HEK293 (cell line): Measurements from ENCODE around the gene CCDC175.

Experiments used
- CTCF ChIA-PET: fragments of 350-600 bp; formaldehyde crosslinking; extraction: SDS; loops from one replicate; lab custom pipeline; 2021; ENCODE audit warnings: antibody characterized with exemption; lab: Yijun Ruan, JAX
- POLR2A ChIA-PET: fragments of 300-600 bp; formaldehyde crosslinking; extraction: SDS; loops from one replicate; lab custom pipeline; 2020; ENCODE audit warnings: antibody characterized with exemption, inconsistent platforms; lab: Yijun Ruan, JAX
- H3K27ac ChIP-seq: fragments of 200-500 bp; sonication (Bioruptor generic); 2 replicates; pipeline ENCODE4 v1.5.1; 2014; ENCODE audit warnings: low read depth, low read length, control low read depth, inconsistent platforms; ENCODE audit errors: extremely low read depth
- H3K36me3 ChIP-seq, 2 experiments: fragments of 200-500 bp in 1 of 2; sonication (Bioruptor generic) in 1 of 2; 1 replicate in 1 of 2; 2 replicates in 1 of 2; pipeline ENCODE4 v1.5.1; 2014 to 2017; ENCODE audit warnings: inconsistent platforms in 2 of 2, low read length in 2 of 2; ENCODE audit not compliant: control insufficient read depth in 2 of 2, insufficient read depth in 1 of 2
- H3K4me1 ChIP-seq: fragments of 200-500 bp; sonication (Bioruptor generic); 2 replicates; pipeline ENCODE4 v1.5.1; 2014; ENCODE audit warnings: mild to moderate bottlenecking, low read length, inconsistent platforms; ENCODE audit not compliant: control insufficient read depth, insufficient read depth
- H3K4me3 ChIP-seq: 2 replicates; pipeline ENCODE4 v1.5.1; 2011; ENCODE audit warnings: low read depth, mild to moderate bottlenecking, control low read depth, low read length, moderate library complexity
- H3K9me3 ChIP-seq: fragments of 200-500 bp; sonication (Bioruptor generic); 2 replicates; pipeline ENCODE4 v1.5.1; 2014; ENCODE audit warnings: low read depth, low read length, inconsistent platforms; ENCODE audit not compliant: control insufficient read depth, insufficient read depth
- GLIS1 ChIP-seq: fragments of 450-650 bp; formaldehyde crosslinking; IDR thresholded peaks from 2 replicates; pipeline ENCODE4 v1.5.1; 2016; ENCODE audit warnings: missing biosample characterization, missing genetic modification characterization
- HOXD13 ChIP-seq: sonication (generic); formaldehyde crosslinking; IDR thresholded peaks from 2 replicates; pipeline ENCODE4 v1.8.0; 2022; ENCODE audit warnings: missing genetic modification reagents, borderline replicate concordance
- IKZF3 ChIP-seq: fragments of 450-650 bp; IDR thresholded peaks from 2 replicates; pipeline ENCODE4 v1.5.0; 2018; ENCODE audit warnings: missing biosample characterization, mild to moderate bottlenecking, missing genetic modification characterization, moderate library complexity
- KLF1 ChIP-seq: fragments of 450-650 bp; formaldehyde crosslinking; IDR thresholded peaks from 2 replicates; pipeline ENCODE4 v1.5.1; 2016; ENCODE audit warnings: missing biosample characterization, missing genetic modification characterization
- MEIS1 ChIP-seq: sonication (generic); formaldehyde crosslinking; IDR thresholded peaks from 2 replicates; pipeline ENCODE4 v1.8.1; 2022; ENCODE audit warnings: missing genetic modification reagents, mild to moderate bottlenecking, borderline replicate concordance
- OVOL3 ChIP-seq: fragments of 450-650 bp; formaldehyde crosslinking; IDR thresholded peaks from 2 replicates; pipeline ENCODE4 v1.5.1; 2016; ENCODE audit warnings: missing biosample characterization, missing genetic modification characterization
- PRDM4 ChIP-seq: fragments of 450-650 bp; formaldehyde crosslinking; IDR thresholded peaks from 2 replicates; pipeline ENCODE4 v1.5.1; 2017; ENCODE audit warnings: missing biosample characterization, missing genetic modification characterization
- SCRT1 ChIP-seq: fragments of 450-650 bp; formaldehyde crosslinking; IDR thresholded peaks from 2 replicates; pipeline ENCODE4 v1.5.1; 2016; ENCODE audit warnings: missing biosample characterization, missing genetic modification characterization, borderline replicate concordance
- SCRT2 ChIP-seq: fragments of 450-650 bp; formaldehyde crosslinking; IDR thresholded peaks from 2 replicates; pipeline ENCODE4 v1.5.1; 2016; ENCODE audit warnings: missing biosample characterization, missing genetic modification characterization
- ZBTB1 ChIP-seq: fragments of 450-650 bp; formaldehyde crosslinking; IDR thresholded peaks from 2 replicates; pipeline ENCODE4 v1.5.1; 2016; ENCODE audit warnings: missing biosample characterization, missing genetic modification characterization
- ZBTB48 ChIP-seq: fragments of 450-650 bp; formaldehyde crosslinking; IDR thresholded peaks from 2 replicates; pipeline ENCODE4 v1.5.1; 2016; ENCODE audit warnings: missing biosample characterization, missing genetic modification characterization
- ZIC2 ChIP-seq: fragments of 450-650 bp; formaldehyde crosslinking; IDR thresholded peaks from 2 replicates; pipeline ENCODE4 v1.5.1; 2016; ENCODE audit warnings: missing biosample characterization, missing genetic modification characterization
- ZNF112 ChIP-seq: fragments of 450-650 bp; formaldehyde crosslinking; IDR thresholded peaks from 2 replicates; pipeline ENCODE4 v1.5.0; 2017; ENCODE audit warnings: missing biosample characterization, missing genetic modification characterization
- ZNF157 ChIP-seq: fragments of 450-650 bp; formaldehyde crosslinking; IDR thresholded peaks from 2 replicates; pipeline ENCODE4 v1.5.1; 2016; ENCODE audit warnings: missing biosample characterization, missing genetic modification characterization
- ZNF175 ChIP-seq: fragments of 450-650 bp; formaldehyde crosslinking; IDR thresholded peaks from 2 replicates; pipeline ENCODE4 v1.5.1; 2016; ENCODE audit warnings: missing biosample characterization, missing genetic modification characterization
- ZNF184 ChIP-seq: fragments of 450-650 bp; IDR thresholded peaks from 2 replicates; pipeline ENCODE4 v1.5.1; 2018; ENCODE audit warnings: missing biosample characterization, mild to moderate bottlenecking, missing genetic modification characterization
- ZNF362 ChIP-seq: fragments of 450-650 bp; formaldehyde crosslinking; IDR thresholded peaks from 2 replicates; pipeline ENCODE4 v1.5.1; 2016; ENCODE audit warnings: missing biosample characterization, missing genetic modification characterization
- ZNF404 ChIP-seq: fragments of 450-650 bp; formaldehyde crosslinking; IDR thresholded peaks from 2 replicates; pipeline ENCODE4 v1.5.1; 2017; ENCODE audit warnings: missing biosample characterization, missing genetic modification characterization
- ZNF416 ChIP-seq: fragments of 450-650 bp; formaldehyde crosslinking; IDR thresholded peaks from 2 replicates; pipeline ENCODE4 v1.5.1; 2016; ENCODE audit warnings: missing biosample characterization, missing genetic modification characterization
- ZNF510 ChIP-seq: fragments of 450-650 bp; formaldehyde crosslinking; IDR thresholded peaks from 2 replicates; pipeline ENCODE4 v1.5.1; 2018; ENCODE audit warnings: mild to moderate bottlenecking, missing genetic modification characterization, missing biosample characterization; ENCODE audit not compliant: insufficient replicate concordance
- ZNF658 ChIP-seq: fragments of 450-650 bp; formaldehyde crosslinking; IDR thresholded peaks from 2 replicates; pipeline ENCODE4; 2016; ENCODE audit warnings: missing biosample characterization, missing genetic modification characterization
- ZNF747 ChIP-seq: fragments of 450-650 bp; formaldehyde crosslinking; IDR thresholded peaks from 2 replicates; pipeline ENCODE4 v1.5.1; 2016; ENCODE audit warnings: missing biosample characterization, missing genetic modification characterization
- ZNF837 ChIP-seq: fragments of 450-650 bp; formaldehyde crosslinking; IDR thresholded peaks from 2 replicates; pipeline ENCODE4 v1.5.1; 2016; ENCODE audit warnings: missing biosample characterization, missing genetic modification characterization
- ZSCAN16 ChIP-seq: fragments of 450-650 bp; formaldehyde crosslinking; IDR thresholded peaks from 2 replicates; pipeline ENCODE4 v1.5.1; 2016; ENCODE audit warnings: missing biosample characterization, missing genetic modification characterization
- ZSCAN30 ChIP-seq: fragments of 450-650 bp; IDR thresholded peaks from 2 replicates; pipeline ENCODE4 v1.5.1; 2018; ENCODE audit warnings: missing biosample characterization, mild to moderate bottlenecking, missing genetic modification characterization, moderate library complexity
- ZXDB ChIP-seq: fragments of 450-650 bp; formaldehyde crosslinking; IDR thresholded peaks from 2 replicates; pipeline ENCODE4 v1.5.1; 2016; ENCODE audit warnings: missing biosample characterization, missing genetic modification characterization
- TF ChIP-seq, protein P1 (sequence below): fragments of 450-650 bp; formaldehyde crosslinking; IDR thresholded peaks from 2 replicates; pipeline ENCODE4 v1.5.1; 2016; ENCODE audit warnings: missing biosample characterization, missing genetic modification characterization, low read depth
- TF ChIP-seq, protein P2 (sequence below): fragments of 450-650 bp; formaldehyde crosslinking; IDR thresholded peaks from 2 replicates; pipeline ENCODE4 v1.5.1; 2016; ENCODE audit warnings: missing biosample characterization, missing genetic modification characterization
- TF ChIP-seq, protein P3 (sequence below): fragments of 450-650 bp; formaldehyde crosslinking; IDR thresholded peaks from 2 replicates; pipeline ENCODE4 v1.5.1; 2016; ENCODE audit warnings: missing biosample characterization, missing genetic modification characterization

CCDC175 gene

GRCh38 chr14:59520224-59520623, 56.4 kb downstream of the CCDC175 start:
- Histone ChIP-seq H3K27ac (no peak overlapping the region), H3K9me3 (no peaks in the 10 kb centered on the region), H3K4me3 (no peak overlapping the region), H3K36me3 (no peaks in the 10 kb centered on the region), H3K4me1 (no peaks in the 10 kb centered on the region)
- CTCF ChIA-PET = interaction anchor here (1.4 to 1.6 kb wide), 2 partner anchors 13 to 58 kb away, joined by 3 to 4 read pairs; no protein-coding TSS in a partner anchor
- POLR2A ChIA-PET = no interaction called here
- TF ChIP-seq, protein P1, sequence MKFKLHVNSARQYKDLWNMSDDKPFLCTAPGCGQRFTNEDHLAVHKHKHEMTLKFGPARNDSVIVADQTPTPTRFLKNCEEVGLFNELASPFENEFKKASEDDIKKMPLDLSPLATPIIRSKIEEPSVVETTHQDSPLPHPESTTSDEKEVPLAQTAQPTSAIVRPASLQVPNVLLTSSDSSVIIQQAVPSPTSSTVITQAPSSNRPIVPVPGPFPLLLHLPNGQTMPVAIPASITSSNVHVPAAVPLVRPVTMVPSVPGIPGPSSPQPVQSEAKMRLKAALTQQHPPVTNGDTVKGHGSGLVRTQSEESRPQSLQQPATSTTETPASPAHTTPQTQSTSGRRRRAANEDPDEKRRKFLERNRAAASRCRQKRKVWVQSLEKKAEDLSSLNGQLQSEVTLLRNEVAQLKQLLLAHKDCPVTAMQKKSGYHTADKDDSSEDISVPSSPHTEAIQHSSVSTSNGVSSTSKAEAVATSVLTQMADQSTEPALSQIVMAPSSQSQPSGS (tag by site-specific recombination) = no peak
- no peak for TF ChIP-seq ZNF747
- TF ChIP-seq MEIS1 (CRISPR knock-in tag) = no peak
- no peak for TF ChIP-seq SCRT1 (tag by site-specific recombination)
- no peak for TF ChIP-seq OVOL3 (tag by site-specific recombination)
- no peak for TF ChIP-seq ZBTB48 (tag by site-specific recombination)
- no peak for TF ChIP-seq ZNF175 (tag by site-specific recombination)
- TF ChIP-seq ZXDB (tag by site-specific recombination) = no peak
- TF ChIP-seq ZNF837 (tag by site-specific recombination) = no peak
- TF ChIP-seq HOXD13 (CRISPR knock-in tag) = no peak
- no peak for TF ChIP-seq ZNF112 (tag by site-specific recombination)
- no peak for TF ChIP-seq ZNF157 (tag by site-specific recombination)
- no peak for TF ChIP-seq ZNF416 (tag by site-specific recombination)
- TF ChIP-seq ZNF658 (tag by site-specific recombination) = no peak
- TF ChIP-seq GLIS1 (tag by site-specific recombination) = no peak

- Histone ChIP-seq H3K4me3 (no peak overlapping the region), H3K27ac (no peak overlapping the region), H3K4me1 (no peaks in the 10 kb centered on the region; the same call in 1 of the 2 replicates), H3K9me3 (no peaks in the 10 kb centered on the region), H3K36me3 (no peaks in the 10 kb centered on the region)
- CTCF ChIA-PET = interaction anchor here (0.6 to 6.9 kb wide), 32 partner anchors 8 to 913 kb away, joined by 3 to 208 read pairs (median 3); partner anchors contain the start of genes CCDC175 and L3HYPDH
- POLR2A ChIA-PET = no interaction called here
- no peak for TF ChIP-seq ZBTB1 (tag by site-specific recombination)
- peak; percentile 23; the same call in 1 of the 2 replicates for TF ChIP-seq ZIC2 (tag by site-specific recombination)
- no peak for TF ChIP-seq IKZF3 (tag by site-specific recombination)
- TF ChIP-seq ZNF510 (tag by site-specific recombination) = no peak
- no peak for TF ChIP-seq ZNF404 (tag by site-specific recombination)
- no peak for TF ChIP-seq ZNF157 (tag by site-specific recombination)
- no peak for TF ChIP-seq KLF1
- TF ChIP-seq PRDM4 (tag by site-specific recombination) = peak; percentile 45; the same call in 1 of the 2 replicates
- TF ChIP-seq ZSCAN16 = no peak
- TF ChIP-seq ZNF362 (tag by site-specific recombination) = no peak
- TF ChIP-seq, protein P2, sequence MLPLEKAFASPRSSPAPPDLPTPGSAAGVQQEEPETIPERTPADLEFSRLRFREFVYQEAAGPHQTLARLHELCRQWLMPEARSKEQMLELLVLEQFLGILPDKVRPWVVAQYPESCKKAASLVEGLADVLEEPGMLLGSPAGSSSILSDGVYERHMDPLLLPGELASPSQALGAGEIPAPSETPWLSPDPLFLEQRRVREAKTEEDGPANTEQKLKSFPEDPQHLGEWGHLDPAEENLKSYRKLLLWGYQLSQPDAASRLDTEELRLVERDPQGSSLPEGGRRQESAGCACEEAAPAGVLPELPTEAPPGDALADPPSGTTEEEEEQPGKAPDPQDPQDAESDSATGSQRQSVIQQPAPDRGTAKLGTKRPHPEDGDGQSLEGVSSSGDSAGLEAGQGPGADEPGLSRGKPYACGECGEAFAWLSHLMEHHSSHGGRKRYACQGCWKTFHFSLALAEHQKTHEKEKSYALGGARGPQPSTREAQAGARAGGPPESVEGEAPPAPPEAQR = no peak
- TF ChIP-seq ZSCAN30 (tag by site-specific recombination) = no peak
- no peak for TF ChIP-seq SCRT2 (tag by site-specific recombination)
- TF ChIP-seq, protein P3, sequence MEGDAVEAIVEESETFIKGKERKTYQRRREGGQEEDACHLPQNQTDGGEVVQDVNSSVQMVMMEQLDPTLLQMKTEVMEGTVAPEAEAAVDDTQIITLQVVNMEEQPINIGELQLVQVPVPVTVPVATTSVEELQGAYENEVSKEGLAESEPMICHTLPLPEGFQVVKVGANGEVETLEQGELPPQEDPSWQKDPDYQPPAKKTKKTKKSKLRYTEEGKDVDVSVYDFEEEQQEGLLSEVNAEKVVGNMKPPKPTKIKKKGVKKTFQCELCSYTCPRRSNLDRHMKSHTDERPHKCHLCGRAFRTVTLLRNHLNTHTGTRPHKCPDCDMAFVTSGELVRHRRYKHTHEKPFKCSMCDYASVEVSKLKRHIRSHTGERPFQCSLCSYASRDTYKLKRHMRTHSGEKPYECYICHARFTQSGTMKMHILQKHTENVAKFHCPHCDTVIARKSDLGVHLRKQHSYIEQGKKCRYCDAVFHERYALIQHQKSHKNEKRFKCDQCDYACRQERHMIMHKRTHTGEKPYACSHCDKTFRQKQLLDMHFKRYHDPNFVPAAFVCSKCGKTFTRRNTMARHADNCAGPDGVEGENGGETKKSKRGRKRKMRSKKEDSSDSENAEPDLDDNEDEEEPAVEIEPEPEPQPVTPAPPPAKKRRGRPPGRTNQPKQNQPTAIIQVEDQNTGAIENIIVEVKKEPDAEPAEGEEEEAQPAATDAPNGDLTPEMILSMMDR (tag by site-specific recombination) = peak; percentile 39; the same call in 1 of the 2 replicates
- no peak for TF ChIP-seq ZNF184 (tag by site-specific recombination)
These were observed 64.6 kb downstream of the CCDC175 start for GRCh38 chr14:59511916-59512575.
